TTC549 (cell line): ENCODE measurements around the gene C16orf95.
"Not testable (repeated sequence)": the region's sequence is repeated elsewhere in the genome, so short reads cannot be mapped to it uniquely, and the experiment has no call there.

Experiments
- FAIRE-seq: peaks from 2 replicates; lab custom pipeline; 2012; peaks lifted over from hg19 to GRCh38; lab: Jason Lieb, UNC

Gene C16orf95, protein sequence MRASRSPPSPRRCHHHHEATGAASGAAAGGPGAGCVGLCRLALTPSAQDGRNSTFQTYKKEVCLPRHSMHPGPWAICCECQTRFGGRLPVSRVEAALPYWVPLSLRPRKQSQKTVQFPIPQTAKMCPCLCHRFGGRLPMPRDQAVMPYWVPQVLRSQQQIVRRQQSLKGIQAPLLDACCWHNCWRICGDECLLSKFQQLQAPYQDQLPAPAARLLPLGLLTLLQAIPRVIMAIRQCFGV

DNA sequence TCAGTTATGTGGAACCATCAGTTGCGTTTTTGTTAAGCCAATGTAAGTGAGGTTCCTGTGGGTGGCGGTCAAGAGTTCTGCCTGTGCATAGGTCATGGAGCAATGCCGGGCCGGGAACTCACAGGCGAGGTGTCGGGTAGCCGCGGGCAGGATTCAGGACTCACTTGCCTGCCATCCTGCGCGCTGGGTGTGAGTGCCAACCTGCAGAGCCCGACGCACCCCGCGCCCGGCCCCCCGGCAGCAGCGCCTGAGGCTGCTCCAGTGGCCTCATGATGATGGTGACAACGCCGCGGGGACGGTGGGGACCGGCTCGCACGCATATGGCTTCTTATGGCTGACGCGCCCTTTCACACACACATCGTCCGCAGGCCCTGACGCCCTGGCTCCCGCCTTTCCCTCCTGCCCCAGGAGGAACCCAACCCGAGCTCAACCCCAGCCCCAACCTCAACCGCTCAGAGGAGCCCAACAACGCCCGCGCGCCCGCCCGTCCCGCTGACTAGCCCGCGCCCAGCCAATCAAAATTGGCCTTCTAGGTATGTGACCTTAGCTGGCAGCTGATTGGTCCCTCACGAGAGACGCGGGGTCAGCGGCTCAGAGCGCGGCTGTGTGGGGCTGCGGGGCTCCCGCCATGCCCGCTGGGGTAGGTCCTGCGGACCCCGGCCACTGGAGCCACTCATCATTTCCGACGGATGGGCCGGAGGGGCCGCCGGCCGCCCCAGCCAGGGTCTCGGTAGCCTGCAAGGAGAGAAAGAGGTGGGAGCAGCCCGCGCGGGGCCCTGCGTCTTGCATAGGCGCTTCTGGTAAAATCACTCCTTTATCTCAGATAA lies at the start of gene C16orf95:
TSS of gene C16orf95 (minus strand) at position 470 of the 827 bp plus-strand sequence. CDS start at position 320, 150 bp downstream.
- no peak for FAIRE-seq

DNA sequence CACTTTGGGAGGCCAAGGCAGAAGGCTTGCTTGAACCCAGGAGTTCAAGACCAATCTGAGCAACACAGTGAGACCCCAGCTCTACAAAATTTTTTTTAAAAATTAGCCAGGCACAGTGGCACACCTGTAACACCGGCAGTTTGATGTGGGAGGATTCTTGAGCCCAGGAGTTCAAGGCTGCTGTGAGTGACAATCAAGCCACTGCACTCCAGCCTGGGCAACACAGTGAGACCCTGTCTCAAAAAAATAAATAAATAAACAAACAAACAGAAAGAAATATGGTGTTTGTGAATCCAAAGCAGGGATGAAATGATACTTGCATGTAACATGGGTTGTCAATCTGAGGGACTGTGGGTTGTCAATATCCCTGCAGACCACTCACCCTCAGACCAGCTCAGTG lies 49.7 kb upstream of the C16orf95 start:
- no peak for FAIRE-seq

DNA sequence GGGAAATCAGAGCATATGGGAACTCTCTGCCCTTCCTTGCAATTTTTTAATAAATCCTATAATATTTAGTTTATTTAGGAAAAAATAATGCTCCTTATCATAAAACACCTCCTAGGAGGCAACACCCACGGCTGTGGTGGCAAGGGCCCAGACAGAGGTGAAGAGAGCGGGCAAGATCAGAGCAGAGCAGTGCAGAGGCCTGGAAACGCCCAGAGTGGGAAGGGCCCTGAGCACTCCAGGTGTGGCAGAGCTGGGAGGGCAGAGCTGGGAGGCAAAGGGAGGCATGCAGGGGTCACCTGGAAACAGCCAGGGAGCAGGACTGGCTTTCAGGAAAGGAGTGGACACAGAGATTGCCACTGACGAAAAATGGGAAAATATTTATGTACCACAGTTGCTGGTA lies 49.1 kb upstream of the C16orf95 start:
- no peak for FAIRE-seq

DNA sequence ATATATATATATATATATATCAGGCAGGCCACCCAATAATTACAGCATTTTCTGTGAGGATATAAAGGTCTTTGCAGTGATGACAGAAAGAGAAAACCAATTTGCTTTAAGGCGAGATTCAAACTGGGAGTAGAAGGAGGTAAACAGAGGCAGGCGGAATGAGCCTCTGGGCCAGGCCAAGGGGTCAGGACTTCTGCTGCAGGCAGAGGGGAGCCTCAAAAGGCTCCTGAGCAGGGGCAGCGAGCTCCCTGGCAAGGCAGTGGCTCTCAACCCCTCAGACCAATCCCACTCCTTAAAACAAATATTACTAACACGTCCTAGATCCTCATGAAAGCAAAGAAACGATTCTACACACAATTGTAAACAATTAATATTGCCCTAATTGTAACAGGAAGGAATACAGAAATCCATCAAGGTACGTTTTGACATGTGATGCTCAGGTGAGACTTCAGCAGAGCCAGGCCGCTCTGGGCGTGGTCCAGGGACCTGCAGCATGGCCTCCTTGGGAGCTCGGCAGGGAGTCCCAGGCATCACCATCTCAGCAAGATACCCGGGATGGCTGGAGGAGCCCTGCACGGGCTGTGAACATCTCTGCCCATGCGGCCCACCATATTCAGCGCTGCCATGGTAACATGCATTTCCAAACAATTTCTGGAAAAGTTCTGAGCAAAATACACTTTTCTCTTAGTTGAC lies 48.0 kb upstream of the C16orf95 start:
- FAIRE-seq = no peak

DNA sequence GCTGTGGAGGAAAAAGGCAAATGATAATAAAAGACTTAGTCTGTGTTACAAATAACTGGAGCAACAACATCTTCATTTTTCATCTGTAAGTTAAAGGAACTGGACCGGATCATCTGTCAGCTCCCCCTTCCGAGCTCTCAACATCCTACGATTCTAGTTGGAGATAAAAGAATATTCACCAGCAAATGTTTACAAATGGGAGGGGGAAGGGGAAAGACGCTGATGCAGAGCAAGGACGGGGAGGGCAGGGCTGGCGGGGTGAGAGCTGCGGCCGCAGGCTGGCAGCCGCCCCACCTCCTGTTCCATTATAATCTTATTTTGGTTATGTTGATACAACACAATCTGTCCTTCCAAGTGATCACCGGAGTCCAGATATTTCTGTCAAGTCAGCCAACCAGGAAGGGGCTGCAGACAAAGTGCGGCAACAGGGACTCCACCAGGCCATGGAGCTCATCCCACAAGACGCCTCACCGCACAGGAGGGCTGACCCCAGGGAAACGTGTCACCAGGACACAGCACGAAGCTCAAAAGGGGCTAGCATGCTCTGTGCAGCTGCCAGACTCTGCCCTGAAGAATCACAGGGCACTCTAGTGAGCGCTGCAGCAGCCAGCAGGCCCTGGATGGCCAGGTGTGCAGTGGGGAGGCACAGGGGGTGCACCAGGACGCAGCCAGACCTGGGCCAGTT lies 46.7 kb upstream of the C16orf95 start:
- no peak for FAIRE-seq

DNA sequence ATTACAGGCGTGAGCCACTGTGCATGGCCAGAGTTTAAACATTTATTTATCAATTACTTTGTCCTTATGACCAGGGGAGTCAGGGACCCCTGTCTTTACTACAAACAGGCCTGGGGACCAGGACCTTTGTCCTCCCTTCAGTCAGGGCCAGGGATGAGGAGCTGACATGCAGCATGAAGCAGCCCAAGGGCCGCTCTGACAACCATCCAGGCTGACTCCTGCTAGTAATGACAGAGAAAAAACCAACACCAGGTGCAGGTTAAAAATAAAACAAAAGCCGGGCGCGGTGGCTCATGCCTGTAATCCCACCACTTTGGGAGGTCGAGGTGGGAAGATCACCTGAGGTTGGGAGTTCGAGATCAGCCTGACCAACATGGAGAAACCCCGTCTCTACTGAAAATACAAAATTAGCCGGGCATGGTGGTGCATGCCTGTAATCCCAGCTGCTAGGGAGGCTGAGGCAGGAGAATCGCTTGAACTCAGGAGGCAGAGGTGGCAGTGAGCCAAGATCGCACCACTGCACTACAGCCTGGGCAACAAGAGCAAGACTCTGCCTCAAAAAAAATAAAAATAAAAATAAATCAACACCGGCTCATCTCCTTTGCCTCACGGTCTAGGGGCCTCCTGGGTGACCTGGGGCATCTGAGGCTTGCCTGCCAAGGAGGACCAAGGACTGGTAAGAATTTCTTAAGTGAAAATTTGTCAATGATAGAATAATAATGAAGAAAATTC lies 45.8 kb upstream of the C16orf95 start:
- not testable (repeated sequence) for FAIRE-seq

DNA sequence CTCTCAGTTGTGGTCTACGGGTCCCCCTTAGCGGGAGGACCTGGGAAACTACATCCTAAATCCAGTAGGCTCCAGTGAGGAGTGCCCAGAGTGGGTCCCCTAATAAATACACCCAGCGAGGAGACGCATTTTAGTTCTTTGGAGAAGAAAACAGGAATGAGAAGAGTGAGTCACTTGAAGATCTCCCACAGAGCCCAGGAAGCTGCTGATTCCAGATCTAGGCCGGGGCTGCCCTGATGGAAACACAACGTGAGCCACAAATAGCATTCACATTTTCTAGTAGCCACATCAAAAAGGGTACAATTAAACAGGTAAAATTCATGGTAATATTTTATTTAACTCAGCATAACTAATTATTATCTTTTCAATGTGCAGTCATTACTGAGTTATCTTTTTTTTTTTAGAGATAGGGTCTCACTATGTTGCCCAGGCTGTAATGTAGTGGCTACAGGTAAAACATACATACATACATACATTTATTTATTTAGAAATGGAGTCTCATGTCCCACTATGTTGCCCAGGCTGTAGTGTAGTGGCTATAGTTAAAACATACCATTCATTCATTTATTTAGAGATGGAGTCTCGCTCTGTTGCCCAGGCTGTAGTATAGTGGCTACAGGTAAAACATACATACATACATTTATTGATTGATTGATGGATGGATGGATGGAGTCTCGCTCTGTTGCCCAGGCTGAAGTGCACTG lies 44.9 kb upstream of the C16orf95 start:
- no peak for FAIRE-seq

DNA sequence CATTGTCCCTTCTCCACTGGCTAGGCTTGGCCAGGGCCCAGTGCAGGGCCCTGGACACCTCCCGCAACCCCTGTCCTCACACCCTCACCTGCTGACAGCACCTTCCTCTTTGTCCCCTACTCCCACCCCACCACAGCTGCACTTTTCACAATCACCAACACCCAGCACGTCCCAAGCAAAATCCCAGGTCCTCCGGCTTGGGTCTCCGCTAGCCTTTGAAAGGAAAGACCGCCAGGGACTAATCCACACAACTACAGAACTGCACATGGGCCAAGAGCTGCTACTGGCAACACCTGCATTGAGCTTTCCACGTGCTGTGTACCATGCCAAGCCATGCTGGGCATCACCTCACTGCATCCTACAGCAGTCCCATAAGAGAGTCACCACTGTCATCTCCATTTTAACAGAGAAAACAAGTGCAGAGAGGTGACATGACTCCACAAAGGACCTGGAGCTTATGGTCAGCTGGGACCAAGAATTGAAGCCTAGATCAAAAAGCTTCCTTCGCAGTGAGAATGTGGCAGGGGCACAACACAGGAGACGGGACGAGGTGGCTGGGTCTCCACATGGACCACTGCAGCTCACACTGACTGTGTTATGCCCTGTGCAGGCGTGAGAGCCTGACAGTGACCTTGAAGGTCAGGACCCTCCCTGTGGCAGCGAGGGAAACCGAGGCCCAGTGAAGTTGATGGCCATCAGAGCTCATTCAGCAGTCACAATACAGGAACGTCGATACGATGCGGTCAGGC lies 43.8 kb upstream of the C16orf95 start:
- no peak for FAIRE-seq

DNA sequence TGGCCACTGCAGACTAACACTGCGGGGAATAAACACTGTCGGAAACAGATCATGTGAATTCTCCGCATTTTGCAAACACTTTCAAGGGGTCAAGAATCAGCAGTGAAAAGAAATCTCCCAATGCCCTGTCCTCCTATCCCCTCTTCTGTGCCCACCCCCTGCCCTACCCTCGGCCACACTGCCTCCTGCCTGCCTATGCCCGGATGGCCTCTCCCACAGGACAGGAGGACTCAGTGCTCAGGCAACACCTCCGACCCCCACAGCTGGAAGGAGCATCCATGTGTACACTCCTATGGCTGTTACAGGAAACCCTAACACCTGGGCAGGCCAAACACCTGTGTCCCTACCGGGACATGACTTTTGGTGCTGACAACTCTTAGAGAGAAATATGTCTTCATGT lies 41.9 kb upstream of the C16orf95 start:
- FAIRE-seq = no peak

DNA sequence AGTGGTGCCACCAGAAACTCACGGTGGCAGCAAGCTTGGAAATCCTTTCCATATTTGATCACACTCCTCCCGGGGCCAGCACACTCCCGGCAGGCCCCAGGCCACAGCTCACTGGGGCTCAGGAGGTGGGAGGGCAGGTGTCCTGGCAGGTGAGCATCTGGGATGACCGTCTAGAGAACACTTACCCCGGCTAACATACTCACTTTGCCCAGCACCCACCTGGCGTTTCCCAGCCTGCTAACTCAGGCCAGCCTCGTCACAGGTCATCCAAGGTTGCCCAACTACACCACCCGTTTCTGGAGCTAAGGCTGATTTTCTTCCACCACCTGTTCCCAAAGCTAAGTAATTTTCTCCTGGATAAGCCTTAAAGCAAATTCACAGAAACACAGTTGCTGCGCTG lies 41.5 kb upstream of the C16orf95 start:
- FAIRE-seq = no peak

DNA sequence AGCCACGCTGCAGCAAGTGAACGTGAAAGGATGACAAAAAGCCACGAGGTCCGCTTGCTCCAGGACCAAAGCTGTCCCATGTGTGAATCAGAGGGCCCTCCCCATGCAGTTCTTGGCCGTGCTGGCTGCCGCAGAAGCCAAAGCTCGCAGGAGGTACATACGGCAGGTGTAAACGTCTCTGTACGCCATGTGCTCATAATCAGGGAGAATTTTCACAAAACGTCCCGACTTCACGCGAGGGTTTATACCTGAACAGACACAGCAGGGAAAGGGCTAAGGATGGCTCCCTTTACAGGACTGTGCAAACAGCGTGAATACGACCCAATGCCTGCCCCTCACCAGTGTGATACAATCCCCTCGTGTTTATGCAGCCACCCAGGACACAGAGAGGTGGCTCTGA lies 41.1 kb upstream of the C16orf95 start:
- no peak for FAIRE-seq

DNA sequence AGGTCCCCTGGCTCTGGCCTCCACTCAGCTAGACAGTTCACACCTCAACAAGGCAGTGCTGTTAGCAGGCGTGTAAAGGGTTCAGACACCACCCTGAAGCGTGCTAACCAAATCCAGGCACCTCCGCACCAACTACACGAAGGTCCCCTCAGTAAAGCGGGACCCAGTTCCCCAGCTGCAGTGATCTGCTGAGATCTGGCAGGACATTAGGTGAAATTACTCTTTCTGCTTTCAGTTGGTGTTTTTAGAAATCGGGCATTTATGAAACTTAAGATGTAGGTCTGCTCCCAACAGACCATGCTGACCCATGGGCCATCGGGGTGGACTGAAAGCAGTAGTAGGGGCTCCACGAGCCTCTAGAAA lies 39.3 kb upstream of the C16orf95 start:
- FAIRE-seq = no peak

DNA sequence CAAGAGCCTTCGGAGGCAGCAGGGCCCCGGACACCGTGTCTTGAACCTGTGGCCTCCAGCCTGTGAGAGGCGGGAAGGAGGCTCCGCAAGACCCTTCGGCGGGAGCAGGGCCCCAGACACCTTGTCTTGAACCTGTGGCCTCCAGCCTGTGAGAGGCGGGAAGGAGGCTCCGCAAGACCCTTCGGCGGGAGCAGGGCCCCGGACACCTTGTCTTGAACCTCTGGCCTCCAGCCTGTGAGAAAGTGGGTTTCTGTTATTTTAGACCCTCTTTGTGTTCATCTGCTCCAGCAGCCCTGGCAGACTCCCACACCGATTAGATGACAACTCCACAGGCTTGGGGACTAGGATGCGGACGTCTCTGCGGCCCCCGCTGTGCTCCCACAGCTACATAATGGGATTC lies 36.4 kb upstream of the C16orf95 start:
- FAIRE-seq = no peak

DNA sequence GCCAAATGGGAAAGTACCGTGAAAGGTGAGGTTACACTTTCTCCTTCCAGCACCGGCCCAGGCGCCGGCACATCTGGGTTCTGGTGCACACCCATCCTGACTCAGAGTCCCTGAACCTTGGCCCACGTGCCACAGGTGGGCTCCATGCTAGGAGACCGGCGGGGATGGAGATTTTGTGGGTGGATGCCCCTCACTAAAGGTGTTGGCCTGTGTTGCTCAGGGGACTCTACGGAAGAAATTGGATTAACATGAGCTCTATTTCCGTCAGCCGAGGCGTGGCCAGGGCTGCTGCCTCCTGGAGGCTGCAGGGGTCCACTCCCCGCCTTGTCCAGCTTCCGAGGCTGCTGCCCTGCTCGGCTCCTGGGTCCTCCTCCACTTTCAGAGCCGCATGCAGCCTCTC lies 35.6 kb upstream of the C16orf95 start:
- FAIRE-seq = no peak

DNA sequence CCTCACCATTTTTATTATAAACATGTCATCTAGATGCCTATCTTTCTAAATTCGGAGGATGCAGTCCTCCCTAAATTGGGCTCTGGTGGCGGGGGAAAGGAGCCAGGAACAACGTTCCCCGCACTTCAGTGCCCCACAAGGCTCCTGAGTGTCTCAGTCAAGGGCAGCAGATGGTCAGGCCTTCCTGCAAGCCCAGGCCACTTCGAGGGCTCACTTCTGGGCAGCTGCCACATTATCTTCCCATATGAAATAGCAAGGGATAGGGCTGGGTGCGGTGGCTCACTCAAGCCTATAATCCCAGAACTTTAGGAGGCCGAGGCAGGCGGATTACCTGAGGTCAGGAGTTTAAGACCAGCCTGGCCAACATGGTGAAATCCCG lies 34.1 kb upstream of the C16orf95 start:
- FAIRE-seq = no peak

DNA sequence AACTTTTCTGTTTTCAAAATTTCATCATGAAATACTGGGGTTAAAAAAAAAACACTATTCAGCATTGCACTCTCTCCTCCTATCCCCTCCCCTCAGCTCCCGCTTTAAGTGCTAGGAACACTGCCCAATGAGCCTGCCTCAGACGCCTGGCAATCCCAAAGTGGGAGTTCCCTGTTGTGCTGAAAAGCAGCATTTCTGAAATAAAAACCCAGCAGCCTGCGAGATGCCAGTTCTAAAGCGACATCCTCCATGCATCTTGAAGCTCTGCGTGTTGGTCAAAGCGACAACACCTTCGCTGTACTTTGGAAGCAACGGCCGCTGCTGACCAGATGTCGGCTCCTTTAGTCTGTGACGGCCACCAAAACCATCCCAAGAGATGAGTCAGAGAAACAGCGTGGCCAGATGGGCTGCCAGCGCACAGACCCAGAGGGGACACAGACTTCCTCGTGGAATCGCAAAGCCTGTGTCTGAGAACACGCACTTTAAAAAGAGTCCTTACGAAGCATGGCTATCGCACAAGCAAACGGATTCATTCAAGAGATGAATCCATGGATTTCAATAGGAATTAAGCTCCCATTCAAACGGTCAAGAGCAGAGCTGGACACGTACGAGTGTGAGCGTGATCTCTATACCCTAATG lies 33.6 kb upstream of the C16orf95 start:
- FAIRE-seq = no peak

DNA sequence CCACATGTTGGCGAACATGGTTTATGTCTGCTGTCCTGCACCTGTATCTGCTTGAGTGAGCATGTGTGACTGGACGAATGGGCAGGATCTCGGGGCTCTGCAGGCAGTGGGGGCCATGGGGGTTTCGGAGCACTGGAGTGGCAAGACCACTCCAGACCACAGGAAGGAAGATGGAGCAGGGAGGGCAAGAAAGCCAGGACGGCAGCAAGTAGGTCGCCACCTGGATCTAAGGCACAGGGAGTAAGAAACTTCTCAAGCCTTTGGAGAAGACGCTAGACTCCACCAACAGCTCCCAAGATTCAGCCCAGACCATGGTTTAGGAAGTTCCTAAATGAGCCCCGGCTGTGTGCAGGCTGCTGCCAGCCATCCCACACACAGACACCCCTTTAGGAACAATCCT lies 32.8 kb upstream of the C16orf95 start:
- FAIRE-seq = no peak

DNA sequence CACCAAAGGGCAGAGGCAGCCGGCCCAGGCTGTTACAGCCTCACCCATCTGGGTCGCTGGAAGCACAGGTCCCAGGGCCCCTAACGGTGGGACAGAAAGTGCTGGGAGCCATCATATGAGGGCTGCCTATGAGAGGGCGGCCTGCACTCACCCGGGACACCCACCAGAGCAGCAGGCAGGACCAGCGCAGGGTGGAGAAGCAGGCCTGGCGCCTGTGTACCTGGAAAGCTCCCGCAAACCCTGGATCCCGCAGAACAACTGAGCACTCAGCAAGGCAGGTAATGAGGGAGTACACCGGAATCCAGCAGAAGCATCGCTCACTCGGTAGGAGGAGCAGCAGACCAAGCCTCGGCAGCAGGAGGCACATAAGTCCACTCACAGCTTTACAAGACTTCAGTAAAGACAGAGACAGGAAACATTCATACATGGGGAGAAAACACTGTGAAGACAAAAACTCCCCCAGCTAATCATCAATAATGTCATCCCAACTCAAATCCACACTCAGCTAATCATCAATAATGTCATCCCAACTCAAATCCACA lies 31.5 kb upstream of the C16orf95 start:
- FAIRE-seq = no peak

DNA sequence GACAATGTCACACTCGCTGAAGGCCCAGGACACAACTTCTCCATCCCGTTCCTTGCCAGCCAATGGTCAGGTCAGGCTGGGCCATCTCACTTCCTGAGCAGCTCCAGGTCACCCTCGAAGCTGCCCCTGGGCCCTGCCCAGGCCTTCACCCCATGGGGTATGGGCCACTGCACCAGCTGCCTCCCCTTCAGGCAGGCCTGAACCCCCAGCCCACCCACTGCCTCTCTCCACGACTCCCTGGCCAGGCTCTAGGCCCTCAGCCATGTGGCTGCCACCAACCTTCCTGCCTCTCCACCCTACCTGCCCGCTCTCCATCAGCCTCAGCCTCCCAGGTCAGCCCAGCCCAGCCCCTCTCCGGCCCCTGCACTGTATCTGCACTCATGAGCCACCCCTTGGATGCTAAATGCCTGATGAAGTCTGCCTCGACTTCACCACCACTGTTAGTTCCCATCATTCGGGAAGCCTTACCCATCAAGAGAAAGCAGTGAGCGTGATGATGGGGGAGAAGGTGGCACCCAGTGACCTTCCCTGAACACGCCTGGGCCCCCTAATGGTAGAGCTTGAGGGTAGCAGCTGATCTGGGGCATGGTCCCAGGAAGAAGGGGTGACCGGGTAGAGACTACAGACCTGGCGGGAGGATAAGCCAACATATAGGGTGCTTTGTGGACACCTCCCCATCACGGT lies 30.9 kb upstream of the C16orf95 start:
- no peak for FAIRE-seq
